PC-9 (cell line): ENCODE results near the gene KIF24.
"Not testable (repeated sequence)": the region's sequence is repeated elsewhere in the genome, so short reads cannot be mapped to it uniquely, and the experiment has no call there.

Experiments
- EZH2 ChIP-seq: fragments of 200-600 bp; sonication (generic); IDR thresholded peaks from 2 replicates; pipeline ENCODE4 v1.8.0; 2017; ENCODE audit warnings: antibody characterized with exemption, low read depth
- TF ChIP-seq, protein P1 (sequence below): fragments of 200-600 bp; sonication (generic); conservative IDR thresholded peaks from 2 replicates; pipeline ENCODE4 v1.6.1; 2017; ENCODE audit warnings: mixed run types, antibody characterized with exemption, mild to moderate bottlenecking, moderate library complexity

DNA sequence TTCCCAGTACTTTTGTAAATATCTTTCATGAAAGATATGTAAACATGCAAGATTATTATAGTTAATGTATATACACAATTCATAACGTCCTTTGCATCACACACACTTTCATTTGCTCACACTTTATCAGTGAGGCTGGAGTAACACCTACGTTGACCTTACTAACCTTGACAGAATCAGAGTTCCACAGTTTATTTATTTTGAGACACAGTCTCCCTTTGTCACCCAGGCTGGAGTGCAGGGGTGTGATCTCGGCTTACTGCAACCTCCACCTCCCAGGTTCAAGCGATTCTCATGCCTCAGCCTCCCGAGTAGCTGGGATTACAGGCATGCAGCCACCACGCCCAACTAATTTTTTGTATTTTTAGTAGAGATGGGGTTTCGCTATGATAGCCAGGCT is 28.0 kb downstream of the KIF24 start:
- not testable (repeated sequence) for TF ChIP-seq EZH2
- TF ChIP-seq, protein P1, sequence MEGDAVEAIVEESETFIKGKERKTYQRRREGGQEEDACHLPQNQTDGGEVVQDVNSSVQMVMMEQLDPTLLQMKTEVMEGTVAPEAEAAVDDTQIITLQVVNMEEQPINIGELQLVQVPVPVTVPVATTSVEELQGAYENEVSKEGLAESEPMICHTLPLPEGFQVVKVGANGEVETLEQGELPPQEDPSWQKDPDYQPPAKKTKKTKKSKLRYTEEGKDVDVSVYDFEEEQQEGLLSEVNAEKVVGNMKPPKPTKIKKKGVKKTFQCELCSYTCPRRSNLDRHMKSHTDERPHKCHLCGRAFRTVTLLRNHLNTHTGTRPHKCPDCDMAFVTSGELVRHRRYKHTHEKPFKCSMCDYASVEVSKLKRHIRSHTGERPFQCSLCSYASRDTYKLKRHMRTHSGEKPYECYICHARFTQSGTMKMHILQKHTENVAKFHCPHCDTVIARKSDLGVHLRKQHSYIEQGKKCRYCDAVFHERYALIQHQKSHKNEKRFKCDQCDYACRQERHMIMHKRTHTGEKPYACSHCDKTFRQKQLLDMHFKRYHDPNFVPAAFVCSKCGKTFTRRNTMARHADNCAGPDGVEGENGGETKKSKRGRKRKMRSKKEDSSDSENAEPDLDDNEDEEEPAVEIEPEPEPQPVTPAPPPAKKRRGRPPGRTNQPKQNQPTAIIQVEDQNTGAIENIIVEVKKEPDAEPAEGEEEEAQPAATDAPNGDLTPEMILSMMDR: not testable (repeated sequence)
